ENCODE data around the gene CDKAL1.

CDKAL1 gene

GRCh38 chr6:21151530-21151929 is 617.3 kb downstream of the CDKAL1 start:
- ChIA-PET CTCF (no interaction called here), POLR2A (no interaction called here)
- H3K4me3 ChIP-seq (ENCODE audit: low read depth, low read length) = no peak overlapping the region
- DNase-seq (ENCODE audit: low read depth, low spot score) = no peak
- TF ChIP-seq, protein P1, sequence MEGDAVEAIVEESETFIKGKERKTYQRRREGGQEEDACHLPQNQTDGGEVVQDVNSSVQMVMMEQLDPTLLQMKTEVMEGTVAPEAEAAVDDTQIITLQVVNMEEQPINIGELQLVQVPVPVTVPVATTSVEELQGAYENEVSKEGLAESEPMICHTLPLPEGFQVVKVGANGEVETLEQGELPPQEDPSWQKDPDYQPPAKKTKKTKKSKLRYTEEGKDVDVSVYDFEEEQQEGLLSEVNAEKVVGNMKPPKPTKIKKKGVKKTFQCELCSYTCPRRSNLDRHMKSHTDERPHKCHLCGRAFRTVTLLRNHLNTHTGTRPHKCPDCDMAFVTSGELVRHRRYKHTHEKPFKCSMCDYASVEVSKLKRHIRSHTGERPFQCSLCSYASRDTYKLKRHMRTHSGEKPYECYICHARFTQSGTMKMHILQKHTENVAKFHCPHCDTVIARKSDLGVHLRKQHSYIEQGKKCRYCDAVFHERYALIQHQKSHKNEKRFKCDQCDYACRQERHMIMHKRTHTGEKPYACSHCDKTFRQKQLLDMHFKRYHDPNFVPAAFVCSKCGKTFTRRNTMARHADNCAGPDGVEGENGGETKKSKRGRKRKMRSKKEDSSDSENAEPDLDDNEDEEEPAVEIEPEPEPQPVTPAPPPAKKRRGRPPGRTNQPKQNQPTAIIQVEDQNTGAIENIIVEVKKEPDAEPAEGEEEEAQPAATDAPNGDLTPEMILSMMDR (IDR thresholded peaks at IDR 0.05; ENCODE audit: insufficient read depth, low read length, missing control alignments) = no peak

GRCh38 chr6:21157186-21157929 is 623.1 kb downstream of the CDKAL1 start:
- ChIA-PET CTCF (interaction anchor here (0.6 kb wide), 1 partner anchor 10 kb away, joined by 5 read pairs; no protein-coding TSS in a partner anchor), POLR2A (interaction anchor here (0.6 kb wide), 1 partner anchor 12 kb away, joined by 3 read pairs; no protein-coding TSS in a partner anchor)
- TF ChIP-seq, protein P1 (IDR thresholded peaks at IDR 0.05; ENCODE audit: insufficient read depth, low read length, missing control alignments) = no peak
- no peak for DNase-seq (ENCODE audit: low read depth, low spot score)
- no peak overlapping the region for H3K4me3 ChIP-seq (ENCODE audit: low read depth, low read length)

DNA sequence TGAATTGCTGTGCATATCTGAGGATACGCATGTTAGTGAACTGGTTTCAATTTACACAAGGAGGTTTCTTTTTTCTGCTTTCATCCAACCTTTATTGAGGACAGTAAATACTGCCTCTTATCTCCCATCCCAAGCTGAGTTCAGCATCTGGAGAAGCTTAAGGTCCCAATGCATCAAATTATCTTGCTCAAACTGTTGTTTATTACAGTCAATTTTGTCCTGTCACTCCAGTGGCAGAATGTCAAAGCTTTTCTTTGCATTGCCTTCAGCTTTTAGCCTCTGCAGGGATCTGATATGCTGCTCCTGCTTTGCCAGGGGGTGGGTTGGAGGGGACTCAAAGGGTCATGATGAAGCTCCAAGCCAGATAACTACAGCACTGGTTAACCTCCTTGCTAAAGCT is 623.9 kb downstream of the CDKAL1 start:
- ChIA-PET CTCF (no interaction called here), POLR2A (no interaction called here)
- DNase-seq (ENCODE audit: low read depth, low spot score) = no peak
- TF ChIP-seq, protein P1 (IDR thresholded peaks at IDR 0.05; ENCODE audit: insufficient read depth, low read length, missing control alignments) = no peak
- H3K4me3 ChIP-seq (ENCODE audit: low read depth, low read length) = no peak overlapping the region

GRCh38 chr6:21158873-21159272 is 624.6 kb downstream of the CDKAL1 start:
- CTCF ChIA-PET = no interaction called here
- TF ChIP-seq, protein P1 (IDR thresholded peaks at IDR 0.05; ENCODE audit: insufficient read depth, low read length, missing control alignments) = no peak
- POLR2A ChIA-PET = no interaction called here
- no peak overlapping the region for H3K4me3 ChIP-seq (ENCODE audit: low read depth, low read length)
- no peak for DNase-seq (ENCODE audit: low read depth, low spot score)

DNA sequence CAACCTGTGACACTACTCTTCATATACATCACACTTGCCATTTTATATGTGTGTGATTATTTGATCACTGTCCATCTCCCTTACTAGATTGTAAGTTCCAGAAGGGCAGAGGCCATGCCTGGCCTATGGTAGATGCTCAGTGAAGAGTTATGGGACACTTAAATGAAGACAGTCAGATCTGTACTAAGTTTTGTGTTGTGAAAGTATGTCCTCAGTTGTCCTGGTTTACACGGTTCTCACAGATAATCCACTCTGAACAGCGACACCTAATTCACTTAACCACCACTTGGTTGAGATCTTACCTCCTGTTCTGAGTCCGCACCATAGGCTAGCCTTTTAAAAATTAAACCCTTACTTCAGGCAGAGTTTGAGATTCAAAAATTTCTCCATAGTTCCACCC is 625.2 kb downstream of the CDKAL1 start:
- ChIA-PET CTCF (no interaction called here), POLR2A (no interaction called here)

DNA sequence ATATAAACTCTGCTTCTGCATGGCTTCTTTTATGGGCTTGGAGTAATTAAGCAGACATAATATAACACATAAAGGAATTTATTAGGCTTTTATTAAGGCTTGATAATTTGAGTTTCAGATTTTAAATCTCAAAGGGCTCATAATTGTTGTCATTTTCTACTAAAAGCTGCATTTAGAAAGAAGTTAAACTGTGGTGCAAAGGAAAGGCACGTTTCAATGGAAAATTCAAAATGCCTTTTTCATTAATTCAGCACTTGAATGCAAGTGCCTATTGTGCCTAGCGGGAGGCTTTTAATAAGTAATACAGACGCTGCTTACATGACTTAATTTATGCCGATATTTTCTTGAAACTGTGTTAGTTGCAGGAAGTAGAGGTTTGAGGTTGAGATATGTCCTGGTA is 627.5 kb downstream of the CDKAL1 start:
- ChIA-PET POLR2A (no interaction called here), CTCF (no interaction called here)
- DNase-seq (ENCODE audit: low read depth, low spot score) = no peak
- TF ChIP-seq, protein P1 (IDR thresholded peaks at IDR 0.05; ENCODE audit: insufficient read depth, low read length, missing control alignments) = no peak
- H3K4me3 ChIP-seq (ENCODE audit: low read depth, low read length) = no peak overlapping the region

More for the DNA sequence above, 625.2 kb downstream of the CDKAL1 start:
- TF ChIP-seq, protein P1 (IDR thresholded peaks at IDR 0.05; ENCODE audit: insufficient read depth, low read length, missing control alignments) = no peak
- H3K4me3 ChIP-seq (ENCODE audit: low read depth, low read length) = no peak overlapping the region
- DNase-seq (ENCODE audit: low read depth, low spot score) = no peak
